MM.1S (cell line): ENCODE data around the gene PUS1.

Source experiments
- DNase-seq: peaks from one replicate; pipeline ENCODE4 v3.0.0-alpha.2; 2015
- H2AFZ ChIP-seq: fragments of 300-600 bp; sonication (generic); 2 replicates; pipeline ENCODE4 v1.6.0; 2016; ENCODE audit warnings: antibody characterized with exemption, low read length
- H3F3A ChIP-seq: fragments of 300-600 bp; sonication (generic); 2 replicates; pipeline ENCODE4 v1.6.1; 2016; ENCODE audit warnings: mild to moderate bottlenecking, antibody characterized with exemption, low read length, moderate library complexity, mixed read lengths; ENCODE audit not compliant: insufficient read depth
- H3K27ac ChIP-seq: fragments of 300-600 bp; sonication (generic); 2 replicates; pipeline ENCODE4 v1.5.1; 2016; ENCODE audit warnings: mild to moderate bottlenecking, low read length
- H3K27me3 ChIP-seq: fragments of 300-600 bp; sonication (generic); replicated peaks from 2 replicates; pipeline ENCODE4 v1.6.0; 2016; ENCODE audit warnings: low read length; ENCODE audit not compliant: insufficient read depth
- H3K36me3 ChIP-seq: fragments of 300-600 bp; sonication (generic); replicated peaks from 2 replicates; pipeline ENCODE4 v1.6.1; 2016; ENCODE audit warnings: mild to moderate bottlenecking, low read length, mixed read lengths; ENCODE audit not compliant: insufficient read depth
- H3K4me1 ChIP-seq: fragments of 300-600 bp; sonication (generic); 2 replicates; pipeline ENCODE4 v1.6.1; 2016; ENCODE audit warnings: low read length, mixed read lengths
- H3K4me2 ChIP-seq: fragments of 300-600 bp; sonication (generic); 2 replicates; pipeline ENCODE4 v1.6.0; 2016; ENCODE audit warnings: low read depth, low read length
- H3K4me3 ChIP-seq: fragments of 300-600 bp; sonication (generic); 2 replicates; pipeline ENCODE4 v1.5.1; 2016; ENCODE audit warnings: low read length, mixed read lengths
- H3K79me2 ChIP-seq: fragments of 300-600 bp; sonication (generic); 2 replicates; pipeline ENCODE4 v1.6.1; 2016; ENCODE audit warnings: mixed run types, low read length, mixed read lengths
- H3K9ac ChIP-seq: fragments of 300-600 bp; sonication (generic); 2 replicates; pipeline ENCODE4 v1.6.1; 2016; ENCODE audit warnings: low read length, mixed read lengths
- H3K9me2 ChIP-seq: fragments of 300-600 bp; sonication (generic); replicated peaks from 2 replicates; pipeline ENCODE4 v1.6.1; 2016; ENCODE audit warnings: mild to moderate bottlenecking, low read length, mixed read lengths; ENCODE audit not compliant: insufficient read depth
- H3K9me3 ChIP-seq: fragments of 300-600 bp; sonication (generic); replicated peaks from 2 replicates; pipeline ENCODE4 v1.6.1; 2016; ENCODE audit warnings: mild to moderate bottlenecking, low read length, mixed read lengths; ENCODE audit not compliant: insufficient read depth
- H4K20me1 ChIP-seq: fragments of 300-600 bp; sonication (generic); 2 replicates; pipeline ENCODE4 v1.6.1; 2016; ENCODE audit warnings: mild to moderate bottlenecking, low read length, moderate library complexity, mixed read lengths; ENCODE audit not compliant: insufficient read depth
- CTCF ChIP-seq: fragments of 300-600 bp; sonication (generic); IDR thresholded peaks from 2 replicates; pipeline ENCODE4 v1.5.1; 2016; ENCODE audit warnings: antibody characterized with exemption, low read length, mixed read lengths
- EZH2 ChIP-seq: fragments of 300-600 bp; sonication (generic); optimal IDR thresholded peaks from 2 replicates; pipeline ENCODE3; 2017; ENCODE audit warnings: low read depth, mild to moderate bottlenecking, antibody characterized with exemption, low read length, mixed read lengths
- EZH2phosphoT487 ChIP-seq: fragments of 300-600 bp; sonication (generic); IDR thresholded peaks from 2 replicates; pipeline ENCODE4 v1.6.1; 2018; ENCODE audit warnings: antibody characterized with exemption, low read length

Gene PUS1

GRCh38 chr12:131915000-131915689 lies 13.9 kb upstream of the PUS1 start:
- Histone ChIP-seq H3K9ac (no peak overlapping the region), H3K27me3 (no peaks in the 10 kb centered on the region), H3K4me1 (no peaks in the 10 kb centered on the region), H3K4me2 (no peak overlapping the region), H3K79me2 (no peaks in the 10 kb centered on the region), H2AFZ (no peak overlapping the region), H3K4me3 (no peak overlapping the region), H3K9me3 (no peaks in the 10 kb centered on the region), H3F3A (no peaks in the 10 kb centered on the region), H3K36me3 (no peaks in the 10 kb centered on the region), H4K20me1 (no peaks in the 10 kb centered on the region), H3K9me2 (no peaks in the 10 kb centered on the region), H3K27ac (no peak overlapping the region)
- no peak for DNase-seq
- TF ChIP-seq CTCF (no peak), EZH2 (no peak), EZH2phosphoT487 (no peak)

GRCh38 chr12:131915823-131916222 lies 13.3 kb upstream of the PUS1 start:
- no peaks in the 10 kb centered on the region for H3F3A ChIP-seq
- H3K27me3 ChIP-seq = no peaks in the 10 kb centered on the region
- H4K20me1 ChIP-seq = no peaks in the 10 kb centered on the region
- DNase-seq = no peak
- no peak overlapping the region for H3K27ac ChIP-seq
- no peak overlapping the region for H2AFZ ChIP-seq
- no peak overlapping the region for H3K9ac ChIP-seq
- no peak overlapping the region for H3K4me3 ChIP-seq
- H3K4me1 ChIP-seq = no peaks in the 10 kb centered on the region
- H3K36me3 ChIP-seq = no peaks in the 10 kb centered on the region
- H3K4me2 ChIP-seq = no peak overlapping the region
- H3K9me3 ChIP-seq = no peaks in the 10 kb centered on the region
- no peaks in the 10 kb centered on the region for H3K79me2 ChIP-seq
- H3K9me2 ChIP-seq = no peaks in the 10 kb centered on the region
- TF ChIP-seq CTCF = no peak
- TF ChIP-seq EZH2 = no peak
- TF ChIP-seq EZH2phosphoT487 = no peak

GRCh38 chr12:131916306-131917138 lies 12.6 kb upstream of the PUS1 start:
- no peaks in the 10 kb centered on the region for H3K36me3 ChIP-seq
- H3K9me2 ChIP-seq = no peaks in the 10 kb centered on the region
- no peaks in the 10 kb centered on the region for H3F3A ChIP-seq
- H3K4me3 ChIP-seq = no peak overlapping the region
- H2AFZ ChIP-seq = no peak overlapping the region
- H3K27me3 ChIP-seq = no peaks in the 10 kb centered on the region
- H3K27ac ChIP-seq = no peak overlapping the region
- no peak for TF ChIP-seq EZH2
- TF ChIP-seq CTCF = no peak
- no peak for TF ChIP-seq EZH2phosphoT487
- no peaks in the 10 kb centered on the region for H4K20me1 ChIP-seq
- no peak overlapping the region for H3K4me2 ChIP-seq
- DNase-seq = no peak
- H3K9ac ChIP-seq = no peak overlapping the region
- H3K79me2 ChIP-seq = no peaks in the 10 kb centered on the region
- no peaks in the 10 kb centered on the region for H3K9me3 ChIP-seq
- no peaks in the 10 kb centered on the region for H3K4me1 ChIP-seq
